ENCODE measurements around the gene ZNF770.
A peak's percentile ranks its signal among the peaks of the same experiment; 100 is the strongest.

ZNF770 gene, protein sequence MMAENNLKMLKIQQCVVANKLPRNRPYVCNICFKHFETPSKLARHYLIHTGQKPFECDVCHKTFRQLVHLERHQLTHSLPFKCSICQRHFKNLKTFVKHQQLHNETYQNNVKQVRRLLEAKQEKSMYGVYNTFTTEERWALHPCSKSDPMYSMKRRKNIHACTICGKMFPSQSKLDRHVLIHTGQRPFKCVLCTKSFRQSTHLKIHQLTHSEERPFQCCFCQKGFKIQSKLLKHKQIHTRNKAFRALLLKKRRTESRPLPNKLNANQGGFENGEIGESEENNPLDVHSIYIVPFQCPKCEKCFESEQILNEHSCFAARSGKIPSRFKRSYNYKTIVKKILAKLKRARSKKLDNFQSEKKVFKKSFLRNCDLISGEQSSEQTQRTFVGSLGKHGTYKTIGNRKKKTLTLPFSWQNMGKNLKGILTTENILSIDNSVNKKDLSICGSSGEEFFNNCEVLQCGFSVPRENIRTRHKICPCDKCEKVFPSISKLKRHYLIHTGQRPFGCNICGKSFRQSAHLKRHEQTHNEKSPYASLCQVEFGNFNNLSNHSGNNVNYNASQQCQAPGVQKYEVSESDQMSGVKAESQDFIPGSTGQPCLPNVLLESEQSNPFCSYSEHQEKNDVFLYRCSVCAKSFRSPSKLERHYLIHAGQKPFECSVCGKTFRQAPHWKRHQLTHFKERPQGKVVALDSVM

DNA sequence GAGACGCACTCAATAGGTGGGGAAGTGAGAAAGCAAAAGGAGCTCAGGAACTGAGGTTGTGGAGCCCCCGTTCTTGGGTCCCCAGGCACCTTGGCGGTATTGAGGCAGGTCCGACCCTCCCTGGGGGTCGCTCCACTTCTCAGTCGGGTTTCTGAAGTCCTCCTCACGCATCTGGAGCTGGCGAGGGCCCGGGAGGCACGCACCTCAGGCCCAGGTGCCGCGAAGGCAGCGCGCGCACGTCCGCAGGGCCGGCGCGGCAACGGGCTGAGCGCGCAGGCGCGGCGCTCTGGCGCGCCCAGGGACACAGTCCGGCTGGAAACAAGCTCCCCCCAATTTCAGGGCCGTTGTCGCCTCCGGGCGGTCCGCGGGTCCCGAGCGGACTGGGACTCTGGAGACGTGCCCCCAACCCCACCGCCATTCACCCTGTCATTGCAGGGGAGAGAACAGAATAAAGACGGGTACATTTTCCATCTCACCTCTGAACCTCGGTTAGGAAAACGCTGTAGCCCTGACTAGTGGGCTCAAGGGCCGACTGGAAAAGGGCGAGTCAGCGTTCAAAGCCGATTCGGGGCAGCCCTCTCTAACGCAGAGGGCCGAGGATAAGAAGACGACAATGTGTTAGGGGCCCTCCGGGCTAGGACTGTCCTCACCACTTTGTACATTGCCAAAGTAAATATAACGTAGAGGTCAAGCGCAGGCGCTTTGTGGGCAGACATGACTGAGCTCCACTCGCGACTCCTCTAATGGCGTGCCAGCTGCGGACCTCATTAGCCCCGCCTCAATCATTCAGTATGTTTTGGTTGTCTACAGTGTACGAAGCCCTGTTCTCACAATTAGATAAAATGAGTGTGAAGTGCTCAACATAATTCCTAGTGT lies at the start of gene ZNF770:
Gene ZNF770, minus strand, starts transcription at position 261 of the 876 bp plus-strand sequence. CDS start 4,853 bp downstream, outside the sequence.
- peak; percentile 11 for DNase-seq (ENCODE audit: low read depth)

DNA sequence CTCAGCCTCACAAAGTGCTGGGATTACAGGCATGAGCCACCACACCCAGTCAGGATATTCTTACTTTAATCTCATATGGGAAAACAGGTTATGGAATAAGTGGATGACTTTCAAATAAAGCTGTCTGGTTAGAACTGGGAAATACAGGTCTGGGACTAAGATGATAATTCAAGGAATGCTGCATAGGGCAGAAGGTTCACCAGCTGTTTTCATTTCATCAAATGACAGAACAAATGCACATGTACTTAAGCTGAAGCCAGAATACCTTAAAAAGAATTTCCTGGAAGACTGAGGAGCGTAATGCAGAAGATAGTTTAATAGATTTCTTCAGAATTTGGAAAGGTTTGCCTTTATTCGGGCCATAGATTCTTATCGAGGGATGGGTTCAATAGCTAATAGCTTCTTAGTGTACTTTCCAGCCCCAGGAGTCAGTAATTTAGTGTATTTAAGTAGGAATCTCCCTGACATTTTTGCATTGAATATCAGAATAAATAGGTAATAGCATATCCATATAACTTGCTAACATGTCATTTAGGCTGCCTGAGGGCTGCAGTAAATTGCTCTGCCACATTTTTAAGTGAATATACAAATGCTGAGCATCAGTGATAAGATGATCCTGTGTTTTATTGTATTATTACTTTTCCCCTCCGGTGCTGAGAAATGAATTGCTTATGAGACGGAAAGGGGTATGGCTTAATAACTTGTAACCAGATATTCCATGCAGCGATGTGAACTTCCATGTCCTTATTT lies 40.3 kb upstream of the ZNF770 start:
- no peak for DNase-seq (ENCODE audit: low read depth)

DNA sequence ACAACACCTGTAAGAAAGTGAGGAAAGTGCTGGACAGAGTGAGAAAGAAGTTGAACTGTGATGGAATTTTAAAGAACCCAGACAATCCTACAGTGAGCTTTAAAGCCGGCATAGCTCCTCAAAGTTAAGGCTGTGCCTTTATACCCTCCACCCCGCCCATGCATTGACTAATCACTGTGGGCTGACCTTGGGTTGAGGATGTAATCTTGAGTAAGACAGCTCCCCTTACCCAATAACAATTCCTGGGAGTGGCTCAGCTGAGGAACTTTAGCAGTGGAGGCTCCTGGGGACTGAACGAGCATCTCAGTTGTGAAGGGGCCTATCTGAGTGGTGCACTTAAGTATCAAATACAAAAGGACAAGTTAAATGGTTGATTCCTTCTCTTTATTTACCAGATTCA lies 35.7 kb upstream of the ZNF770 start:
- DNase-seq (ENCODE audit: low read depth): no peak

DNA sequence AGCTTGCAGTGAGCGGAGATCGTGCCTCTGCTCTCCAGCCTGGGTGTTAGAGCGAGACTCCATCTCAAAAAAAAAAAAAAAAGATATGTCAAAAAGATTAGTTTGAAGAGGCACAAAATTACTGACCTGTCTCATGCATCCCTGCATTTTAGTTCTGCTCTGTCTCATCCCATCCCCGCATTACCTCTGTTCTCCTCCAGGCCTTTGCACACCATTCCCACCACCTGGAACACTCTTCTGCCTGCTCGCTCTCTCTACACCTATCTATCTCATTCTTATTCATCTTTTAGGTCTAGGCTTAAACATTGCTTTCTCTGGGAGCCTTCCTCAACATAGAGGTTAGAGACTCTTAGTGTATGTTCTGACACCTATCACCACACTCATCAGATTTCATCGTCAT lies 32.9 kb upstream of the ZNF770 start:
- no peak for DNase-seq (ENCODE audit: low read depth)

DNA sequence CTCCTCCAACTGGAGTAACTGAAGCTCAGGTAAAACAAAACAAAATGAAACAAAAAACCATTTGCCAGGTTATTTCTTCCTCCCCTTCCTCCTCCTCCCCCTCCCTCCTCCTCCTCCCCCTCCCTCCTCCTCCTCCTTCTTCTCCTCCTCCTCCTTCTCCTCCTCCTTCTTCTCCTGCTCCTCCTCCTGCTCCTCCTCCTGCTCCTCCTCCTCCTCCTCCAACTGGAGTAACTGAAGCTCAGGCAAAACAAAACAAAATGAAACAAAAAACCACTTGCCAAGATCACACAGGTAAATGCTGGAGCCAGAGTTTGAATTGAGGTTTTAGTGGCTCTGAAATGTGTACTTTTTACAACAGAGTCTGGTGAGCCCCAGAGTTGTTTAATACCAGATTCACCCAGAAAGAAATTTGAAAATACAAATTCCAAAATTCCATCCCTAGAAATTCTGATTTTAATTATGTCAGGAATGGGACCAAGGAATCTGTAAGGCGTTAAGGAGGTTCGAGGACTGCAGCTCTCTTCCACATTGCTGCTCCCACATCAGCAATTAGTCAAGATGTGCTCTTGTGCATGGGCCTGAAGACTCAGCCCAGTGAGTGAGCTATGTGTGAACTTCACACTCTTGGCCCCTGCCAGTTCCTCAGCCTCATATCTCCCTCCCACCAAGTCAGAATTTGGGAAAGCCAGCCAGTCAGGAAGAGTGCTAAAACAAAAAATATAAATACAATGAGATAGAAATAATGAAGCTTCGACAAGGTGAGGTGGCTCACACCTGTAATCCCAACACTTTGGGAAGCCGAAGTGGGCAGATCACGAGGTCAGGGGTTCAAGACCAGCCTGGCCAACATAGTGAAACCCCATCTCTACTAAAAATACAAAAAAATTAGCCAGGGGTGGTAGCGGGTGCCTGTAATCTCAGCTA lies 31.6 kb upstream of the ZNF770 start:
- DNase-seq (ENCODE audit: low read depth): no peak

DNA sequence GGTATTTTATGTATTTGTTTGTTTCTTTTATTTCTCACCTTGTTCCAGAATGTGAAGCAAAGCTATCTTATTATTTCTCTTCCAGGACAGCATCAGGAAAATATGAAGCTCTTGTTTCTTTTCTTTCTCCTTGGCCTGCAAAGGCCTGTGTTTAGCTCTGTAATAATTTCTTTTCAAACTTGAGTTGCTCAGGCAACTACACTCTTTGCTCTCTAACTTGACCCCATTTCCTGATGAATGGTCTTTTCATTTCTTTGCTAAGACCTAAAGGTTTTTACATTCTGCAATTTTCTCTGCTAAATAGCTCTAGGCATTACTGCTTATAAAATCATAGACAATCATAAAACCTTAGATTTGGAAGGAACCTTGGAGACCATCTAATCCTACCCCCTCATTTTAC lies 26.2 kb upstream of the ZNF770 start:
- DNase-seq (ENCODE audit: low read depth): no peak

DNA sequence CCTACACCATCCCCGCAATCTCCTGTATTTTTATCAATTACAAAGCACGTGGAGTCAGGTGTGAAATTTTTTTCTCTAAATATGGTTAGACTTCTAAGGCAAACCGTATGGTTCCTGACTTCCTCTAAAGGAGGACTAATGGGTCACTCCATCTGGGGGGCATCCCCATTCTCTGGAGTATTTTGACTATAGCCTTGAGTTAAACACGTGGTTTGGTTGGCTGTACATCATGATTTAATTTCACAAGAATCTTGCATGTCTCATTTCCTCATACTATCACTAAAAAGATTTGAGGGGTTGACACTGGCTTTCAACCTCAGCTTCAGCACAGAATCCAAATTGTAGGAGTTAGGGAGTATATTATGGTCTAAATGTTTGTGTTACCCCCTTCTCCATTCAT lies 25.3 kb upstream of the ZNF770 start:
- DNase-seq (ENCODE audit: low read depth): no peak

DNA sequence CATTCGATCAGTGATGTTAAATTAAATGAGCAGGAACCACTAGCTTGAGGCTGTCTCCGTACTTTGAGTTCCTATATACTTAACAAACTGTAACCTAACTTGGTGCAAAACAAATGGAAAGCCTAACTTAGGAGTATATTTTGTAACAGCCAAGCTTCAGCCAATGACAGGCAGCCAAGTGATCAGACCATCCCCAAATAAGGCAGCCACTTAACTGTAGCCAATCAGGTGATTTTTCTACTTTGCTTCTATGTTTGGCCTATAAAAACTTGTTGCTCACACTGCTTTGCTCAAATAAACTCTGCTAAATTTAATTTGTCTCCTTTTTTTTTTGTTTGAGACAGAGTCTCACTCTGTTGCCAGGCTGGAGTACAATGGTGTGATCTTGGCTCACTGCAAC lies 19.3 kb upstream of the ZNF770 start:
- DNase-seq (ENCODE audit: low read depth): no peak

DNA sequence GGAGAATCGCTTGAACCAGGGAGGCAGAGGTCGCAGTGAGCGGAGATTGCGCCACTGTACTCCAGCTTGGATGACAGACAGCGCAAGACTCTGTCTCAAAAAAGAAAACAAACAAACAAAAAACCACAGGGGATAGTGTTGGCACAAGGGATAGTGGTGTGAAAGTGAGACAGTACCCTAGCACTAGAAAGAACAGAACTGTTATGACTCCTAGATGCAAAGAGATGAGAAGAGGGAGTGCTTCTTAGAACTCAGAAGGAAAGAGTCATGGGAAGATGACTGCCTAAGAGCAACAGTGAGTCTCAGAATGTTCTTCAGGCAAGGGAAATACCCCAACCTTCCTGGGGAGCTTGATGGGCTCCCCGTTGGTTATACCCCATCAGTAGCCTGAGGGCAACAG lies 17.8 kb upstream of the ZNF770 start:
- DNase-seq (ENCODE audit: low read depth): no peak

DNA sequence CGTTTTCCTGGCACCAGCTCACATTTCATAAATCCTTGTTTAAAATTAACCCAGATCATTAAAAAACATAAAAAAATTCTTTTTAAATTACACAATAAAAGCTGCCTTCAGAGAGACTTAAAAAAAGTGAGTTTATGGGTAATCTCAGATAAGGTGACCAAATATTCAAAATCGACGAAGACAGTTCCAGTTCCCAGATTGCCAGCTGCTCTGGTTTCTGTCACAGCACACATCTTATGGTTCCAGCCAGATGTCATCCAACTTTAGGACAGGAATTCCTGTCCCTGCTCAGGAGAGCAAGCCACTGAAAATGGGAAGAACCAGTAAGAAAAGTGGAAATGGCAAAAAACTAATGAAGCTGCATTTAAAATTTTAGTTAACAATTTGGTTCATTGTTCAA lies 15.8 kb upstream of the ZNF770 start:
- DNase-seq (ENCODE audit: low read depth): no peak

DNA sequence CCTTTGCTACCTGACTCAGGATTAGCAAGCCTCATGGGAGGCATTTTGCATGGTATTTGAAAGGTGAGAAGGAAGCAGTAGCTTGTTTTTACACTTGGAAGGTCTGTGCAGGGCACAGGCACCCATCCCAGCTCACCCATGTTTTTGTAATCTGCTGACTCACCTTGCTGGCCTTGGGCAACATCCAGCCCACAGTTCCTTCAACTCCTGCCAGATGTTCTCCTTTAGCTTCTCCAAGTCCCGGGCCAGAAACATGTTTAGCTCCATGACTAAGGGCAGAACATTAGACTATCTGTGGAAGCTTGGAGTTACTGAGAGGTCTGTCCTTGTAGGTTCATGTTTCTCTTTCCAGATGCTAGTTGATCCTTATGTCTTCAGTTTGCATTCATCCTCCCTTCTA lies 12.4 kb upstream of the ZNF770 start:
- DNase-seq (ENCODE audit: low read depth): no peak

DNA sequence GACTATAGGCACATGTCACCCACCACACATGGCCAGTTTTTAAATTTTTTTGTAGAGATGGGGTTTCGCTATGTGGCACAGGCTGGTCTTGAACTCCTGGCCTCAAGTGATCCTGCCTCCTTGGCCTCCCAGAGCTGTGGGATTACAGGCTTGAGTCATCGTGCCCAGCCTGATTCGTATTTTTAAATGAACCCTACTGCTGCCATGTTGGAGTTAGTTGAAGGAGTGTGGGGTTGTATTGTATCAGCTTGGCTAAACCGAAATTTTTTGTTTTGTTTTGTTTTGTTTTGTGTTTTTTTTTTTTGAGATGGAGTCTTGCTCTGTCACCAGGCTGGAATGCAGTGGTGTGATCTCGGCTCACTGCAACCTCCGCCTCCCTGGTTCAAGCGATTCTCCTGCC lies 11.8 kb upstream of the ZNF770 start:
- DNase-seq (ENCODE audit: low read depth): no peak

DNA sequence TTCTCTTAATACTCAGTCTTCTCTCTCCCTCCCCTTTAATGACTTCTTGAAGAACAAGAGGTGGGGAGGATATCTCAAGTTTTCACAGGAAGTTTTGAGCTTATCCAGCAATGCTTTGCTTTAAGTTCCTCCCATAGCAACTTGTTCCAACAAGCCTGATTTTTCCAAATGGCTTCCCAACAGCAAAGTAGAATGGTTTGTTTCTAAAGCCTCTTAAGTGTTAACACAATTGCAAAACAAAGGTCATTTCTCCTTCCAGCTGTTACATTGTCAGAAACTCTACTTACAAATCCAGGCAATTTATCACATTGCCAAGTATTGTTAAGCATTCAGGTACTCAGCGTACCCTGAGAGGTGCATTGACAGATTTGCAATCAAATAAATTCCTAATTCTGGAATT lies 6.8 kb upstream of the ZNF770 start:
- DNase-seq (ENCODE audit: low read depth): no peak

DNA sequence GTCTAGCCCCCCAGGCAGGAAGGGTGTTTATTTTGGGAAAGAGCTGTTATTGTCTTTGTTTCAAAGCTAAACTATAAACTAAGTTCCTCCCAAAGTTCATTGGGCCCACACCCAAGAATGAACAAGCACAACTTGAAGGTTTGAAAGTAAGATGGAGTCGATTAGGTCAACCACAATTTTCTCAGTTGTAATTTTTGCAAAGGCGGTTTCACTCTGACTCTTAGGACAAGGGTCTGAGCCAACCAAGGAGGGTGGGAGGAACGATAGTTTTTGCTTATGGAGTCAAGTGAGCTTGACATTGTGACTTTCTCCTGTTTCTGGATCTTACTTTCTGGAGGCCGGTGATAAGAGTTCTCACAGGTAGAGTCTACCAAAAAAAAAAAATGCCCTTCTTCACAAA lies 5.8 kb upstream of the ZNF770 start:
- DNase-seq (ENCODE audit: low read depth): no peak

DNA sequence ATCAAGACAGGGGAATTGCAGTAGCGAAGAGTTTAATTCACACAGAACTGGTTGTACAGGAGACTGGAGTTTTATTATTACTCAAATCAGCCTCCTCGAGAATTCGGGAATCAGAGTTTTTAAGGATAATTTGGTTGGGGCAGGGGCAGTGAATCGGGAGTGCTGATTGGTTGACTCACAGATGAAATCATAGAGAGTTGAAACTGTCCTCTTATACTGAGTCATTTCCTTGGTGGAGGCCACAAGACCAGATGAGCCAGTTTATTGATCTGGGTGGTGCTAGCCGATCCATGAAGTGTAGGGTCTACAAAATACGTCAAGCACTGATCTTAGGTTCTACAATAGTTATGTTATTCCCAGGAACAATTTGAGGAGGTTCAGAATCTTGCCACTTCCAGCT lies 5.3 kb upstream of the ZNF770 start:
- DNase-seq (ENCODE audit: low read depth): no peak

DNA sequence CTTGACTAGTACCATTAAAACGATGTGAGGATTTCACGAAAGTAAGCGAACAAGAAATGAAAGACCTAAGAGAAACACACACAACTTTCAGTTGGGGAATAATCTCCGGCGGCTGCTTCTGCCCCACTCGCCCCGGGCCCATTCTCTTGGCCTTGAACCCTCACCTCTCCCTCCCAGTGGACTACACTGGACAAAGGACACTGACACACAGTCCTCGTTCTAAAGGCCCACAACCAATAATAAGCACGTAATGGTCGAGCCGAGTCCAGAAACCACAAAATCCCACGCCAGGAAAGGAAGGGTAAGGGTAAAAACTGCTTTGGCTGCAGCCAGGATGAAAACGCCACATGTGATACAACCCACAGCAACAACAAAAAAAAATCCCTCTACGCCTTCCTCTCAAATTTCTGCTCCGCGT lies 469 bp downstream of the ZNF770 start:
- no peak for DNase-seq (ENCODE audit: low read depth)

DNA sequence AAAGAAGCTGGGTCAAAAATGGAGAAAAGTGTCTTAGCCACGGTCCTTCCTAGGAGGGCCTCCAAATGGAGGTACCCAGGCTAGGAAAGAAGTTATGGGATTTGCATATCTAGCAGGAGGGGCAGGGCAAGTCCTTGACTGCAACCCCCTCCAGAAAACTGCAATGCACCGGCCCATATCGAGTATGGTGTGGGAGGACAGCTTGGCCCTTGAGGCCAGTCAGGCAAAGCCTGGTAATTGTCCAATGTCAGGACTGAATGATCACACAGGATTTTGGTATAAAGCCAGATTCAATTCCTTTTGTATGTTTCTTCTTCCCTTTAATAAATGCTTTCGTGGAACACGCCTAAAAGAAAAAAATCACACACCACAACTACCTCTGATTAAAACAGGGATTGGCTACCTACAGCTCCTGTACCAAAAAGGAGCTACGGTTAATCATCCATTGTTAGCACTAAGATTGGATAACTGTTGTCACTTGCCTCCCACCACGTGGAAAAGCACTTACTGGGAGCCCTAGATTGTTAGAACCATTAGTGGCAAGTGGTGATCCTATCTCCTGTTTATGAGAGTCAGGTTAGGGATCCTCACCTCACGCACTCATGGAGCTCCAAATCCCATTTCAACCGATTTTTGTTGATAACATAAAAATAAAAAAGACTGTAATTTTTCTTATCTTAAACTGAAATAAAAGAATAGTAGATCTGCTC lies 1.2 kb downstream of the ZNF770 start:
- DNase-seq (ENCODE audit: low read depth): no peak

DNA sequence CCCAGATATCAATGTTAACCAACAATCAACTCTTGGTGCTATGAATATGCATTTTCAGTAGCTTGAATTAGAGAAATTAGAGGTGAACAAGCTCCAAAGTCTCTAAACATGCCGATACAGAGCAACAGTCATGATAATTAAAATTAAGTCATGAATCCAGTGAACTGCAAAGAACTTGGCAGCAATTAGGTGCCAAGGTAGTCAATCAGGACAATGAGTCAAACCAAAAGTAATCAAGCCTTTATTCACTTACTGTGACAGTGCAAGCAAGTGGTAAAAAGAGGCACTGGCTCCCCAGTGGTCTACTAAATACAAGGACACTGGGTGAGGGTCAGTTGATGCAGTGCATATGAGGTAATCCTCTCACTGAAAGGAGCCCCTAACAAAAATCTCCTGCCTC lies 1.8 kb downstream of the ZNF770 start:
- no peak for DNase-seq (ENCODE audit: low read depth)

DNA sequence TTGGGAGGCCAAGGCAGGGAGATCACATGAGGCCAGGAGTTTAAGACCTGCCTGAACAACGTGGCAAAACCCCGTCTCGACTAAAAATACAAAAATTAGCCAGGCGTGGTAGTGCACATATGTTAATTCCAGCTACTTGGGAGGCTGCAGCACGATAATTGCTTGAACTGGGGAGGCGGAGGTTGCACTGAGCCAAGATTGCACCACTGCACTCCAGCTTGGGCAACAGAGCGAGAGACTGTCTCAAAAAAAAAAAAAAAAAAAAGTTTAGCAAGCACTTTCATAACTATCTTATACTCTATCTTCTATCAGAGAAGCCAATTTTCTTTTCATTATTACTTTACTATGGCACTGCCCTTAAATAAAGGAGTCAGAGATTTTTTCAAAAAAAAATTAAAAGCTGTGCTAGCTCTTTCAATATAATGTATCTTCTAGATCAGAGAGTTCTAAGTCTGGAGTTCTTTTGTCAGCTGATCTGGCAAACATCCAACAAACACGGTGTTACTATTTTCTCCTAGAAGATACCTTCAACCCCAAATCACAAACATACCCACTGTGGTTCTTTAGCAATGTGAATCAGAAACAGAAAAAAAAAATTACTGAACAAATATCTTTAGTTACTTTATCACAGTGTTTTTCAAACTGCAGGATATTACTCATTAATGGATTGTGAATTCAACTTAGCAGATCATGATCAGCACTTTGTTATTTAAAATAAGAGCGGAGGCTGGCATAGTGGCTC lies 3.0 kb downstream of the ZNF770 start:
- DNase-seq (ENCODE audit: low read depth): peak; percentile 14

Data from non-pigmented ciliary epithelial cell (primary cell).